CD14-positive monocyte (primary cell): ENCODE results near the gene PRR23B. TPM values are rescaled to one million over a fixed set of nuclear protein-coding genes. Genes with fewer than 3 reads are reported as not detected.

Source experiments
- DNase-seq, 3 donors: peaks; one replicate each; pipeline ENCODE4 v3.0.0-alpha.2; 2011 to 2022
- H2AFZ ChIP-seq: 2 replicates; pipeline ENCODE4 v1.6.0; 2012; ENCODE audit warnings: mild to moderate bottlenecking, low read depth, low read length, inconsistent platforms; ENCODE audit not compliant: insufficient read depth, poor library complexity, severe bottlenecking
- H3K27ac ChIP-seq, 2 donors: 1 replicate in 1 of 2; 2 replicates in 1 of 2; pipeline ENCODE4 v1.5.1; 2012 to 2013; ENCODE audit warnings: low read length in 2 of 2, control low read depth in 1 of 2, inconsistent platforms in 1 of 2, low read depth in 1 of 2, mild to moderate bottlenecking in 1 of 2
- H3K27me3 ChIP-seq, 2 donors: one replicate each; pipeline versions ENCODE4 v1.6.0 to v1.6.1; 2011 to 2013; ENCODE audit warnings: low read length in 2 of 2; ENCODE audit not compliant: control insufficient read depth in 2 of 2, insufficient read depth in 2 of 2
- H3K36me3 ChIP-seq, 2 donors: replicated peaks in 1 of 2; 1 replicate in 1 of 2; 2 replicates in 1 of 2; pipeline versions ENCODE4 v1.5.1 to v1.6.1; 2012 to 2013; ENCODE audit warnings: low read length in 2 of 2, control low read depth in 1 of 2, inconsistent platforms in 1 of 2, mild to moderate bottlenecking in 1 of 2; ENCODE audit not compliant: insufficient read depth in 2 of 2, control insufficient read depth in 1 of 2
- H3K4me1 ChIP-seq, 2 donors: 1 replicate in 1 of 2; 2 replicates in 1 of 2; pipeline versions ENCODE4 v1.5.1 to v1.6.1; 2012 to 2013; ENCODE audit warnings: low read length in 2 of 2, control low read depth in 1 of 2, inconsistent platforms in 1 of 2, mild to moderate bottlenecking in 1 of 2, moderate library complexity in 1 of 2; ENCODE audit not compliant: insufficient read depth in 2 of 2, control insufficient read depth in 1 of 2
- H3K4me2 ChIP-seq: replicated peaks from 2 replicates; pipeline ENCODE3; 2012; ENCODE audit warnings: low read length, moderate library complexity, mild to moderate bottlenecking; ENCODE audit not compliant: poor library complexity, severe bottlenecking; ENCODE audit errors: extremely low read depth
- H3K4me3 ChIP-seq, 3 experiments: fragments of 200-600 bp in 1 of 3; sonication (generic) in 1 of 3; replicated peaks in 1 of 3; 1 replicate in 2 of 3; 2 replicates in 1 of 3; pipeline ENCODE4 v1.5.1; 2011 to 2013; ENCODE audit warnings: low read length in 3 of 3, mild to moderate bottlenecking in 3 of 3, control low read depth in 2 of 3, low read depth in 2 of 3, inconsistent platforms in 1 of 3, moderate library complexity in 1 of 3
- H3K79me2 ChIP-seq: 2 replicates; pipeline ENCODE4 v1.6.0; 2012; ENCODE audit warnings: mild to moderate bottlenecking, control low read depth, inconsistent platforms, low read length, moderate library complexity; ENCODE audit not compliant: insufficient read depth
- H3K9ac ChIP-seq: 2 replicates; pipeline ENCODE4 v1.6.0; 2017; ENCODE audit warnings: low read length, mild to moderate bottlenecking; ENCODE audit not compliant: insufficient read depth, poor library complexity, severe bottlenecking
- H3K9me3 ChIP-seq, 2 donors: replicated peaks in 1 of 2; 1 replicate in 1 of 2; 2 replicates in 1 of 2; pipeline versions ENCODE4 v1.5.1 to v1.6.1; 2012 to 2013; ENCODE audit warnings: low read length in 2 of 2, control low read depth in 1 of 2; ENCODE audit not compliant: control insufficient read depth in 1 of 2, insufficient read depth in 1 of 2
- H4K20me1 ChIP-seq: 2 replicates; pipeline ENCODE4 v1.6.0; 2012; ENCODE audit warnings: mild to moderate bottlenecking, low read length, control low read depth, moderate library complexity; ENCODE audit not compliant: insufficient read depth
- H3K27ac Mint-ChIP-seq, 7 donors: one replicate each; pipeline ENCODE4 v1.8.0; 2020; ENCODE audit warnings: mild to moderate bottlenecking in 7 of 7, mixed read lengths in 7 of 7, moderate library complexity in 6 of 7, inconsistent platforms in 2 of 7
- H3K27me3 Mint-ChIP-seq, 3 donors: one replicate each; pipeline ENCODE4 v1.8.0; 2021 to 2022; ENCODE audit warnings: low read depth in 3 of 3, mild to moderate bottlenecking in 3 of 3, mixed read lengths in 3 of 3, moderate library complexity in 3 of 3, inconsistent platforms in 1 of 3
- H3K36me3 Mint-ChIP-seq, 2 donors: one replicate each; pipeline ENCODE4 v1.8.0; 2020; ENCODE audit warnings: mixed read lengths in 2 of 2, inconsistent platforms in 1 of 2, mild to moderate bottlenecking in 1 of 2
- H3K4me1 Mint-ChIP-seq: one replicate; pipeline ENCODE4 v1.8.0; 2020; ENCODE audit warnings: mild to moderate bottlenecking, mixed read lengths
- H3K4me3 Mint-ChIP-seq, 2 donors: one replicate each; pipeline ENCODE4 v1.8.0; 2020; ENCODE audit warnings: mild to moderate bottlenecking in 2 of 2, mixed read lengths in 2 of 2, moderate library complexity in 1 of 2
- H3K9me3 Mint-ChIP-seq, 7 donors: one replicate each; pipeline ENCODE4 v1.8.0; 2020 to 2022; ENCODE audit warnings: mixed read lengths in 7 of 7, mild to moderate bottlenecking in 6 of 7, moderate library complexity in 6 of 7, inconsistent platforms in 2 of 7
- WGBS: methylation state at CpG from one replicate; pipeline ENCODE4 v1.1.5; 2013; ENCODE audit warnings: missing lambda C conversion rate; ENCODE audit not compliant: insufficient coverage; 5-methylcytosine and 5-hydroxymethylcytosine counted together
- intact Hi-C, 2 donors: fragments of 100-400 bp; cut with micrococcal nuclease; formaldehyde crosslinking; loops; one replicate each; pipeline versions ENCODE4 v1.15.0 to v1.15.1; 2023
- polyA plus RNA-seq, 3 donors: library from polyadenylated mRNA; depleted of rRNA in 1 of 3; unstranded in 2 of 3; stranded (reverse) in 1 of 3; fragments of 300-500 nt in 2 of 3; fragments of >200 nt in 1 of 3; fragmentation: Illumina TruSeq in 2 of 3; gene quantifications; 1 replicate in 2 of 3; 2 replicates in 1 of 3; pipeline ENCODE4 v1.2.3, GENCODE V29; 2012 to 2021
- TF ChIP-seq, protein P1 (sequence below): fragments of 200-600 bp; IDR thresholded peaks from one replicate; pipeline ENCODE4 v1.8.0; 2022; ENCODE audit warnings: antibody characterized with exemption, mild to moderate bottlenecking

Gene PRR23B
- polyA plus RNA-seq, 3 donors, result not detected

DNA sequence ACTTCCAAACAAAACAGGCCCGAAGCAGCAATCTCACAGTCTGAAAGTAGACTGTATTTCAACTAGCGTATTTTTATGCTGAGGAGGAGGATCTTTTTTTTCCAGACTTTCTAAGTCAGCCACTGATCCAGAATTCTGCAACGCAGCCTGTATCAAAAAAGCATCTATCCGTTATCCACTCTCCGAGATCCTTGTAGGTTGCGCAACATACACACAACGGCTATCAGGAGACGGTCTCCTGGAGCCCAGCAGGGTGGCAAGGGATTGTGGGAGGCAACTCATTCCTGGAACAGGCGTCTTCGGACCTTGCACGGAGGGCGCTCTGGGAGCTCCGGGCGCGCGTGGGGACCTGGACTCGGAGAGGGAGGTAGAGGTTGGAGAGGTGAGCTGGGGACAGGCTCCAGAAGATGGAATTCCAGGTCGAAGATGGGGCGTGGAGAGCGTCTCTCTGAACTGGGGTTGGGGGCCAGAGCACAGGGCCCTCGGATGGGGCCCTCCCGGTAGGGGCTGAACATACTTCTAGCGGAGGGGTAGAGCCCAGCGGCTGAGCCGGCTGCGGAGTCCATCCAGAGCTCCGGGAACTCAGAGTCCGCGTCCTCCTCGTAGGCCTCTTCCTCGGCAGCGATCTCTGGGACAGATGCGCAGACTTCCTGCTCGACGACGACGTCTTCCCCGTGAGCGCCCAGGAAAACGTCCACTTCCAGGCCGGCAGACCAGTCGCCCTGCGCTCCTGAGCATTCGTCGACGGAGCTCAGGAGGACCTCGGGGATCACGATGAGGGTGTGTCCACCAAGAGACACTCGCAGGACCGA lies 23.0 kb upstream of the PRR23B start:
- 72% methylated on average over 47 of the region's 50 CpGs for WGBS
- intact Hi-C loops, result no loop called here
- Mint-ChIP-seq H3K27me3 (peaks cover 4 to 13% (median 5%) of the 10 kb centered on the region in 3 donors), H3K27ac (peak overlapping the region in 1 of 7 donors; percentile 3), H3K9me3 (peaks cover 16 to 38% (median 21%) of the 10 kb centered on the region in 7 donors), H3K36me3 (no peaks in the 10 kb centered on the region), H3K4me1 (no peaks in the 10 kb centered on the region), H3K4me3 (peak overlapping the region in 1 of 2 donors; percentile 17)
- Histone ChIP-seq H3K27ac (no peak overlapping the region), H3K4me1 (no peaks in the 10 kb centered on the region), H2AFZ (no peak overlapping the region), H3K9ac (no peak overlapping the region), H4K20me1 (no peaks in the 10 kb centered on the region), H3K4me3 (no peak overlapping the region), H3K79me2 (no peaks in the 10 kb centered on the region), H3K27me3 (no peaks in the 10 kb centered on the region), H3K9me3 (peaks cover 12 to 24% of the 10 kb centered on the region in 2 donors), H3K4me2 (no peak overlapping the region), H3K36me3 (no peaks in the 10 kb centered on the region)
- TF ChIP-seq, protein P1, sequence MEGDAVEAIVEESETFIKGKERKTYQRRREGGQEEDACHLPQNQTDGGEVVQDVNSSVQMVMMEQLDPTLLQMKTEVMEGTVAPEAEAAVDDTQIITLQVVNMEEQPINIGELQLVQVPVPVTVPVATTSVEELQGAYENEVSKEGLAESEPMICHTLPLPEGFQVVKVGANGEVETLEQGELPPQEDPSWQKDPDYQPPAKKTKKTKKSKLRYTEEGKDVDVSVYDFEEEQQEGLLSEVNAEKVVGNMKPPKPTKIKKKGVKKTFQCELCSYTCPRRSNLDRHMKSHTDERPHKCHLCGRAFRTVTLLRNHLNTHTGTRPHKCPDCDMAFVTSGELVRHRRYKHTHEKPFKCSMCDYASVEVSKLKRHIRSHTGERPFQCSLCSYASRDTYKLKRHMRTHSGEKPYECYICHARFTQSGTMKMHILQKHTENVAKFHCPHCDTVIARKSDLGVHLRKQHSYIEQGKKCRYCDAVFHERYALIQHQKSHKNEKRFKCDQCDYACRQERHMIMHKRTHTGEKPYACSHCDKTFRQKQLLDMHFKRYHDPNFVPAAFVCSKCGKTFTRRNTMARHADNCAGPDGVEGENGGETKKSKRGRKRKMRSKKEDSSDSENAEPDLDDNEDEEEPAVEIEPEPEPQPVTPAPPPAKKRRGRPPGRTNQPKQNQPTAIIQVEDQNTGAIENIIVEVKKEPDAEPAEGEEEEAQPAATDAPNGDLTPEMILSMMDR, result no peak
- DNase-seq, result no peak

DNA sequence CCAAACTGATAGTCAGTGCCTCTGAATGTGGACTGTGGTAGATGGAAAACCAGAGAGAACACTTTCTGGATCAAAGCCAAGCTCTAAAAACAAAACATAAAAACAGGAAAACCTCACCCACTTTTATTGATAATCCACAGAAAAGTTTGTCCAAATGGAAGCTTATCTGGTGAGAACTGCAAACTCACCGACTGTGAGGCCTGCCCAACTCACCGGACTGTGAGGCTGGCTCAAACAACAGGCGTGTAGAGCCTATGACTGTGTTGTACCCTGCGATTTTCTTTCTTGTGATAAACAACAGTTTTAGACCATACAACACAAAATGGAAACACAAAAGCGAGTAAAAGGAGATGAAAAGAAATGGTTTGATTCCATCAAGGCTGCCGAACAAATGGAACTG lies 16.8 kb upstream of the PRR23B start:
- H3K27ac Mint-ChIP-seq, result no peak overlapping the region
- WGBS, result no CpG with 5 or more reads among the region's 6 CpGs
- H3K4me3 ChIP-seq, result no peak overlapping the region
- H3K36me3 Mint-ChIP-seq, result no peaks in the 10 kb centered on the region
- no peaks in the 10 kb centered on the region for H3K4me1 ChIP-seq
- TF ChIP-seq, protein P1, result no peak
- H3K27ac ChIP-seq, result no peak overlapping the region
- H3K36me3 ChIP-seq, result no peaks in the 10 kb centered on the region
- H3K27me3 ChIP-seq, result no peaks in the 10 kb centered on the region
- no peaks in the 10 kb centered on the region for H3K4me1 Mint-ChIP-seq
- H3K27me3 Mint-ChIP-seq, result peaks cover 5 to 7% (median 7%) of the 10 kb centered on the region in 3 donors
- H3K79me2 ChIP-seq, result no peaks in the 10 kb centered on the region
- H4K20me1 ChIP-seq, result no peaks in the 10 kb centered on the region
- peaks cover 0 to 6% (median 3%) of the 10 kb centered on the region in 7 donors for H3K9me3 Mint-ChIP-seq
- H3K9me3 ChIP-seq, result no peaks in the 10 kb centered on the region
- no peak overlapping the region for H3K4me2 ChIP-seq
- no peak overlapping the region for H3K4me3 Mint-ChIP-seq
- no peak overlapping the region for H2AFZ ChIP-seq
- intact Hi-C loops, result no loop called here
- H3K9ac ChIP-seq, result no peak overlapping the region
- DNase-seq, result no peak
